ENCODE results near the gene LTB4R2. TPM values are rescaled to one million over a fixed set of nuclear protein-coding genes. Genes with fewer than 3 reads are reported as not detected.
A peak's percentile ranks its signal among the peaks of the same experiment; 100 is the strongest.

The LTB4R2 gene, protein sequence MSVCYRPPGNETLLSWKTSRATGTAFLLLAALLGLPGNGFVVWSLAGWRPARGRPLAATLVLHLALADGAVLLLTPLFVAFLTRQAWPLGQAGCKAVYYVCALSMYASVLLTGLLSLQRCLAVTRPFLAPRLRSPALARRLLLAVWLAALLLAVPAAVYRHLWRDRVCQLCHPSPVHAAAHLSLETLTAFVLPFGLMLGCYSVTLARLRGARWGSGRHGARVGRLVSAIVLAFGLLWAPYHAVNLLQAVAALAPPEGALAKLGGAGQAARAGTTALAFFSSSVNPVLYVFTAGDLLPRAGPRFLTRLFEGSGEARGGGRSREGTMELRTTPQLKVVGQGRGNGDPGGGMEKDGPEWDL
- total RNA-seq: 2.1 and 3.2 TPM in 2 replicates

DNA sequence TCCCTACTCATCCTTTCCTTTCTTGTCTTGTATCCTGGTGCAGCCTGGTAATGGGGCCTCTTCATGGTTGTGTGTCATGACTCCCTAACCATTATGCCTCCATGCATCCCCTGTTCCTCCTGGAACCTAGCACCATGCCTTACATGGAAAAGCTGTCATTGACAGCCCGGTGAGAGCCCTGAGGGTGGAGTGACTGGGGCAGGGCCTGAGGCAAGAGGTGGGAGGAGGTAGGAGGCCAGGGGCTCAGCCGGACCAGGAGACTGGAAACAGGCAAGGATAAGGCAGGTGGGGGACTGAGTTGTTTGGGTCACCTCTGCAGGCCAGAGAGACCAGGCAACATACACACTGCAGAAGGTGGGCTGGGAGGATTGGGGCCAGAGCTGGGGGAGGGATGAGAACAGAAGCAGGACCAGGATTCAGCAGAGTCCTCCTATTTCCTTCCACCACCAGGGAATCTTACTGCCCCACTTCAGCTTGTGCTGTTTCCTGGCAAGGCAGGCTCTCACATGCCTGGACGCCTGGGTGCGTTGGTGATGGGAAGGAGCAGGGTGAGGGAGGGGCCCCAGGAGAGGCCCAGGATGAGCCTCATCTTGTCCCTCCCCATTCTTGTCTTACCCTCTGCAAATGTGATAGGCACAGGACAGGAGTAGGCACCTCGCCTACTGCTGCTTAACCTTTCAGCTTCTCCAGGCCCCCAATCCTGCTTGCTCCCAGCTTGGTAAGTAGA lies at the start of gene LTB4R2:
LTB4R2 (plus strand) TSS at position 603 of the 727 bp plus-strand sequence. CDS start 525 bp downstream, outside the sequence.
- DNase-seq (ENCODE audit: low read depth in 2 of 2): no peak

DNA sequence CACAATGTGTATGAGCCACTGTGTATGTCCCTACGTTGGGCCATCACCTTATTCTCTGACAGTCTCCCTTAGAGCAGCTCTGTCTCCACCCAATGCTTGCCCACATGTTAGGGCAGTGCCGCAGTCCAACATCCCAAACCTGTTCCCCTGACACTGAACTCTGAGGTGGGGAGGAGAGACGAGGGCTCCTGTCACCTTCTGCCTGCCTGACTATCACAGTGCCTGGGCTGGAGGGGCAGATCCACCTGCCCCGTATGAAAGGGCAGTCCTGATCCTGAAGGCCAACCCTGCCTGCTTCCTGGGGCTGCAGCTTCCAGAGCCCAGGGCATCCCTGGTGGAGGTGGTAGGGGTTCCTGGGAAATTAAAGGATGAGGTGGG lies 49.2 kb upstream of the LTB4R2 start:
- DNase-seq (ENCODE audit: low read depth in 2 of 2): no peak

DNA sequence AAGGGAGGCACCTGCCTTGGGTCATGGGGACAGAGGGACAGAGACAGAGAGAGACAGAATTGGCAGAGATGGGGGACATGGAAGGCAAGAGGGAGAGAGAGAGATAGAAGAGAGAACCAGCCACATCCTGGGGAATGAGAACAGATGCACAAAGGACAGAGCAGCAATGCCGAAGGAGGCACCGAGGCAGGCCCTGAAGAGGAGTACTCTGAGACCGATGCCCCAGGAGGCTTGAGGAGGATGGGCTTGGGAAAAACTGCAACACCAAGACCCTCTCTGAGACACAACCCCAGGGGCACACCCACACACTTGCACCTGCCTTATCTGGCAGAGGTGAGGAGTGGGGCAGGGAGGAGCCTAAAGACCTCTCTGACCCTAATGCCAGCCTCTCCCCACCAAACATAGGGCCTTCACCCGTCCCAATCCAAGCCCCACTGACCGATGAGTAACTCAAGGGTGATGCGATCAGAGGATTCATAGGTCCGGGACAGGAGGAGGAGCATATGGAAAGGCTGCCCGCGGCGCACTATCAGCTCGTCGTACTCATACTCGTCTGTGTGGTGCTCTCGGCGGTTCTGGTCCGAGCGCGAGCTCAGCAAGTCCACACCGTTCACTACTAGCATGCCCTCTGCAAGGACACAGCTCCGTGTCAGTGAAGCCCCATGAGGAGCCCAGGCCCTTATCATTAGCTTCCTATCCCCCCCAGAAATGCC lies 48.5 kb upstream of the LTB4R2 start:
- no peak for DNase-seq (ENCODE audit: low read depth in 2 of 2)

DNA sequence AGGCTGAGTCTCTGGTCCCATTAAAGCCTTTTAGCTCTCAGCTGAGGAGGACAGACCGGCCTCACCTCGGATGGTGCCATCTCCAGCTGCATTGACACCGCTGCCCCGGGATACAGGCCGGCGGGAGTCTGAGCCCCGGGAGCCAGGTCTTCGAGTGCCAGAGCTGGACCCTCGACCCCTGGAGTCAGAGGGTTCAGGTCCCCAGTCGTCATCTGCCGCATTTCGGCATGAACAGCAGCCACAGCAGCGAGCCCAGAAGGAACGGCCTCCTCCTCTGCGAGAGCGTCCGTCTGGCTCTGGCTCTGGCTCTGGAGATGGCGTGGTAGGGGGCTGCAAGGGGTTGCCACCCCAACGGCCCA lies 48.0 kb upstream of the LTB4R2 start:
- DNase-seq (ENCODE audit: low read depth in 2 of 2): no peak

DNA sequence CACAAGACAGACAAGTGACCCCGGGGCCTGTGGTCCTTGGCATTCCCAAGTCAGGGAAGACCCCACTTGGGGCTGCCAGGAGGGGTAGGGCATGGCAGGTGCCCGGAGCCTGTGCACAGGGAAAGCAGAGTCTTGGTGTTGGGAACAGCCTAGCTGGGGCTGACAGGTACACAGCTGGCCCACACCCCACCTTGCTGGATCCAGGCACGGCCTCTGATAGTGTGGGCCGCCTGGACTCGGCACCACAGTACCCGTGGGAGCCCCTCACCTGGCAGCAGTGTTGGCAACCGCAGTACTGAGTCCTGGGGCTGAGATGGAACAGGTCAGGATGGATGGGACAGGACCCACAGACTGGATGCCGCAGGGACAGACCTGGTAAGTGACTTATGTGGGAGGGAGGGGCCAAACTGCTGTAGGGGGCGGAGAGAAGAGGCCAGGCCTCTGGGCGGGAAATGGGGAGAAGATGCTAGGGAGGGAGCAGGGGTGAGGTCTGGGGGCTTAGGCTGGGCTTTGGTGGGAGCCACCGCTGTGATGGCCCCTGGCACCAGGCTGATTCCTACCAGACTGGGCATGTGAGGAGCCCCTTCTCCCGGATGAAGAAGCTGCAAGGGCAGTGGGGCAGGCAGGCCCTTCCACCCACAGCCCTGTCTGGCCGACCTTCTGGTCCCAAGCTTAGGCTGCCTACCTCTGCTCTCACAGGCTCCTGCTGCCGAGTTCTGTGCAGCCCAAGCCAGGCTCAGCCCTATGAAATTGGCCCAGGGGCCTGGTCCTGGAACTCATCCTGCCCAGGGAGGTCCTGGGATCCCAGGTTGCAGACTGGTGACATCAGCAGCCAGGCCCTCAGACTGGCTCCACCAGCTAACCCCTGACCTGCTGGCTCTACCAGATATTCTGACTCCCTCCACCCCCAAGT lies 46.9 kb upstream of the LTB4R2 start, which contains the start of gene TGM1:
TGM1 (minus strand) TSS at position 357 of the 913 bp plus-strand sequence. CDS start 825 bp downstream, outside the sequence.
- no peak for DNase-seq (ENCODE audit: low read depth in 2 of 2)

DNA sequence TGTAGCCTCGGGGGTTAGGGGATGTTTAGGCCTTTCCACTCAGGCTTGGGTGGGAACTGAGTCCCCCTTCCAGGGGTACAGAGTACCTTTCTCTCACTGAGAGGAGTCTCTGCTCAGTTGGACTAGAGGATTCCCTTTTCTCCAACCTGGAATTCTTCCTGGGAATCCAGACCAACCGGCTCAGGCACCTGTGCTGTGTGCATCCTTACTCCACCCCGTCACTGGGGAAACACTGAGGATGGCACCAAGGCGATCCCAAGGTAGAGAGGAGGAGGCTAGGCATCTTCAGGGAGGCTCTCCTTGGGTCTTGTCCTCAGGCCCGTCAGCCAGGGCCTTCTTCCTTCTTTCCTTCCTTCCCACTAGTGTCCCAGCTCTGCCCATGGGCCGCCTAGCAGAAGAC lies 46.1 kb upstream of the LTB4R2 start:
- DNase-seq (ENCODE audit: low read depth in 2 of 2): no peak

DNA sequence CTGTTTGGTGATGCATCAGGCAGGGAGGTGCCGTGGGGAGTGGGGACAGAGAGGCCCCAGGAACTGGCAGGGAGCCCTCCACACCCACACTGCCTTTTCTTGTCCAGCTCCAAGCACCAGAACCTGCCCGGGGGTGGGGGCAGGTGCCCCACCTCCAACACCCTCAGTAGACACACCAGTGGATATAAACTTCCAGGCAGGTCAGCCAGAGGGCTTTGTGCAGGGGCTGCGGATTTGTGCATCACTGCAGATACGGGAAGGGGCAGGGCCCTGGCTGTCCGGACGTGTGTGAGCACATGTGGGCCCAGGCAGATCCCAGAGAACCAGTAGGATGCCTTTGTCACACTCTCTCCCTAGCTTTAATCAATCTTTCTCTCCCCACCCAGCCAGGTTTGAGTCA lies 45.6 kb upstream of the LTB4R2 start:
- no peak for DNase-seq (ENCODE audit: low read depth in 2 of 2)

DNA sequence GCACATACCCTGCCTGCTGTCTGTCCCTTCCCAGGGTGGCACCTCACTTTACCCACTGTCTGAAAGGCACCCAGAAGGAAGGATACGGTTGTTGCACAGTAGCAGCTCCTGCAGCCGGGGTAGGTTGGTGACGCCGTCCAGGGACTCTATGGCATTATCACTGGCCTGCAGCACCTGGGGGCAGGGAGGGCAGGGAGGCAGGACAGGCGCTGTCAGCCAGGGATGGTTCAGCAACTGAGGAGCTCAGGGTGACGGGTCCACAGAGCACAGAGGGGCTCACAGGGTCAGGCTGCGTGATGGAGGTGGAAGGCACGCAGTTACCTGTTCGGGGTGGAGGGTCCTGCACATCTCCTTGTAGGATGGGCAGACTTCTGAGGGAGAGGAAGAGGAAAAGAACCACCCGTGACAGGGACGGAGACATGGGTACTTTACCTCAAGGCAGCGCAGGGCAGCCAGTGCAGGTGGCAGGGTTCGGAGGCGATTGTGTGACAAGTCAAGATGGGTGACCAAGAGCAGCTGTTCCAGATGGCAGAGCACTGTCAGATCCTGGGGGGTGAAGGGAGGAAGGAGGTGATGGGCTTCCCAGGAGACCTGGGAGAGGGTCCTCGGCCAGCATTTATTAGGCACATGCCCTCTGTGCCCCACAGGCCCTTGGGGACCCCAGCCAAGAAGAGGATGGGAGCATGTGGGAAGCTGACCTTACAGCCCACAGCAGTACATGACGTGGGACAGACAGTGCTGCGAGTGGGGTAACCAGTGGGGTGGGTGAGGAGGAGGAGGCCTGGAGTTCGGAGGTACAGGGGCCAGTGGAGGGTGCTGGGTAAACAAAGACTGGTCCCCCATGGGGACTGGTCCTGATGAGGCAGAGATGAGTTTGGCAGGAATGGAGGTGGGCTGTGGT lies 43.3 kb upstream of the LTB4R2 start:
- no peak for DNase-seq (ENCODE audit: low read depth in 2 of 2)

DNA sequence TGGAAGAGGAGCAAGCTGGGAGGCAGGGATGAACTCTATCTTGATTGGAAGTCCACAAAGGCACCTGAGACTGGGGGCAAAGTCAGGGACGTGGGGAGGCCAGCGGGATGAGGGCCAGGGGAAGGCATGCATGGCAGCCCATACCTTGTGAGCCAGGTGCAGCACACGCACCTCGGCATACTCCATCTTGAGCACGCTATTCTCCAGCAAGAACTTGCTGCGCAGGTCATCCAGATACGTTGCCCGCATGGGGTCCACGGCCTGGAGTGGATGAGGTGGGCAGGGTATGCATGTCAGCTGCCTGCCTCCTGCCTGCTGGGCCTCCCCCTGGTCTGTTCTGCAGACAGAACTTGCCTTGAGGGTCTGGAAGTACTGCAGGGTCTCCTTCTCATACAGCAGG lies 42.4 kb upstream of the LTB4R2 start:
- DNase-seq (ENCODE audit: low read depth in 2 of 2): no peak

DNA sequence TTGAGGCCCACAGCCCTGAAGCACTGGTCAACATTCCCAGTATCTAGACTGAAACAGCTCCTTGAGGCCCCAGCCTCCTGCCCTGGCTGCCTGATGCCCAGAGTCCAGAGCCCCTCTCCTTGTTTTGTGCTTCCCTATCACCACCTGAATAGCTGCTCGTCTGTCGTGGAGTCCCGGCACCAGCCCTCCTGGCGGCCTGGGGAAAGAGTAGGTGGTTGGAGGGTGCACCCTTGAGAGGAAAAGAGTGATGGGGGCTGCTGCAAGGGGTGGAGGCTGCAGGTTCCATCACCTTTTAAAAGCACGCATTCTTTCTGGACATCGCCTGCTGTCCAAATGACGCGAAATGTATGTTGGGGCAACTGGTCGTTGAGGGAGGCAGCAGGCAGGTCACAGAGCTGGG lies 41.7 kb upstream of the LTB4R2 start:
- DNase-seq (ENCODE audit: low read depth in 2 of 2): no peak

DNA sequence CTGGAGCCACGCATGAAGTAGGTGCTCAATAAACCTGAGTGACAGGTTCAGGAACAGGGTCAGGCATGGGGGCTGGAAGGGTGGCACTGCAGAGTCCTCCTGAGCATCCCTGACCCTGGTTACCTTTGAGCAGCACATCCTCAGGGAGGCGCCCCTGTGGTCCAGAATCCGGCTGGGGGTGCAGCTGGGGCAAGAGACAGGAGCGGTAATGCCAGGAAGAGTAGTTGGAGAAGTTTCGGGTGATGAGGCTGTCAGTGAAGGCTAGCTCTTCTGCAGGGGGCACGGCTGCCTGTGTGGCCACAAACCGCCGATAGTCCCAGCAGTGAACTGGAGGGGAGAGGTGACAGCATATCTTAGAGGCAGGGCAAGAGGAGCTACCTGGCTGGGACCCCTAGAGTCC lies 40.6 kb upstream of the LTB4R2 start:
- no peak for DNase-seq (ENCODE audit: low read depth in 2 of 2)

DNA sequence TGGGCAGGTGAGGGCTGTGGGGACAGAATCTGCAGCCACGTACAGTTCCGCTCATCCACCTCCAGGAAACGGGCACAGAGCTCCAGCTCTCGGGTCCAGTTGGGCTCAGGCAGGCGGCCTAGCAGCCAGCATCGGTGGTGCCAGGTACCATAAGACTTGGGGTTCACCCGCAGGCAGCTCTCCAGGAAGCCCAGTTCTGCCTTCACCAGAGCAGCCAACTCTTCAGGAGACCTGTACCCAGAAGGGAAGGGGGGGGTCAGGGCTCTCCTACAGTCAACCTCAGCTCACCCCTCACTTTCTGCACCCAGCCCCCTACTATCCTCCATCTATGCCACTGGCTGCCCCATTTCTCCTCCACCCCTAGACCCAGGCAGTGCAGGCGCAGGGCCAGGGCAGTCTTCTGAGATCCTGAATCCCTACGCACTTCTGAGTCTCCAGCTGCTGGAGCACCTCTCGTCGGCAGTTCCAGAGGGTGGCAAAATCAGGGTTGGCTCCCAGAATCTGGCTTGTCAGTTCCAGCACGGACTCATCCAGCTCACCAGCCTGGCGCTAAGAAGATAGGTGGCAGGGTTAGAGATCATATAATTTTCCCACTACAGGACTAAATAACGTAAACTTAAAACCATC lies 39.9 kb upstream of the LTB4R2 start:
- DNase-seq (ENCODE audit: low read depth in 2 of 2): no peak

DNA sequence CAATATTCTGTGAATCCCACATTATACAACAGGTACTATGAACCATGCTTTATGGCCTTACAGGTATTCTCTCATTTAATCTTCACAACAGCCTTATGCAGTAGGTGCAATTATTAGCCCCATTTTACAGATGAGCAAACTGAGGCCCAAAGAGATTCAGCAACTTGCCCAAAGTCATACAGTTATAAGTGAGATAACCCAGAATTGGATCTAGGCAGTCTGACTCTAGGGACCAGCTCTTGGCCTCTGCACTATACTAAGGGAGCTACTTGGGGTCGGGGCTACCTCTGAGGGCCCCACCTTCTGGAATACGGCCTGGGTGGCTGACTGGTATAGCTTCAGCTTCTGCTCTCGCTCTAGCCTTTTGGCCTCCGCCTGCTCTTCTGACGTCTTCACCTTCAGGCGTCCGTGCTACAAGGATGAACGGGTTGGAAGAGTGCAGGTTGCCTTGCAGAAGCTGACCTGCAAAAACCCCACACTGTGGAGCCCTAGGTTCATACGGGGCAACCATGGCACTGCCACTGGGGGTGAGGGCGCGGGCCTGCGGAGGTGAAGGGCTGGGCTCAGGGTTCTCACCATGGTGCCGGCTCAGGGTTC lies 39.3 kb upstream of the LTB4R2 start:
- DNase-seq (ENCODE audit: low read depth in 2 of 2): no peak

DNA sequence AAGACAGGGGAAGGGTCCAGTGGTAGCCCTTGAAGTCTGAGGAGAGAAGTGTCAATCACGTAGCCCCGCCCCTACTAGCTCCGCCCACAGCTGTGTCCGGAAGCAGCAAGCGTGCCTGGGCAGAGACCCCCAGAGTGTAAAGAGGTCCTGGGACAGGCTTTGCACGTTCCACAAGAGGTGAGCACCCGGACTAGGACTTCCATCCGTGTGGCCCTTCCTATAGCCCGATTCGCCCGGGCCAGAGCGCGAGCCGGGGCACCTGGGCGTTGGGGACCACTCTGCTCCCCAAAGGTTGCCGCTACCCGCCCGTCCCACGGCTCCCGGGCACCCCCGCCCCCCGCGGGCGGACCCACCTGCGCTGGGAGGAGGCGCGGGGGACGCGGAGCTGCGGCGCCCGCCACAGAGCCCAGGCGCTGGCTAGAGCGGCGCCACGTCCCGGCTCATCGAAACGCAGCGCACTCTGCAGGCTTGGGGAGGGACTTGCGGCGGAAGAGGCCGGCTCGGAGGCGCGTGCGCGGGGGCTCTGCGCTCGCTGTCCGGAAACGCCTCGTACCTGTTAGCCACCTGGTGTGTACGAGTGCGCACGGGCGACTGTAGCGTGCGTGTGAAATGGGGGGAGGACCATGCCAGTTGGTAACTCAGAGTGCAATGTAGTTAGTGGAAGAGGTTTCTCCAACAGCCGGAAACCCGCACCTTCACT lies 38.7 kb upstream of the LTB4R2 start, which contains the start of gene RABGGTA:
RABGGTA (minus strand) TSS at position 464 of the 700 bp plus-strand sequence. CDS start 482 bp downstream, outside the sequence.
- peak; percentile 78 to 90 for DNase-seq (ENCODE audit: low read depth in 2 of 2)

DNA sequence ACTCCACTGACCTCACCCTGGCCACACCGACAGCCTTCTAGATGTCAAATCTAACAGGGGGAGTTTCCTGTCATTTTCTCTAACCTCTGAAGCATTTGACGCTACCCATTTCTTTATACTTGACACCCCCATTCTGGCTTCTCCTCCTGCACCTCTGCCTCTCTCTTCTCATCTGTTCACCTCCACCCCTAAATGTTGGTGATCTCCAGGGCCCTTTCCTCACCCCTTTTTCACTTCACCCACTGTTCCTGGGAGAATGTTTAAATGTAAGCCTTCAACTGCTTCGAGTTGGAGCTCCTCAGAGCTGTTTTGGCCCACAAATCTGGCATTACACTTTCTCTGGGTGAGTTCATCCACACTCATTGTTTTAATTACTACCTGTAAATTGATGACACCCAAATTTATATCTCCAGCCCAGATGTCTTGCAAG lies 38.1 kb upstream of the LTB4R2 start:
- DNase-seq (ENCODE audit: low read depth in 2 of 2): no peak

DNA sequence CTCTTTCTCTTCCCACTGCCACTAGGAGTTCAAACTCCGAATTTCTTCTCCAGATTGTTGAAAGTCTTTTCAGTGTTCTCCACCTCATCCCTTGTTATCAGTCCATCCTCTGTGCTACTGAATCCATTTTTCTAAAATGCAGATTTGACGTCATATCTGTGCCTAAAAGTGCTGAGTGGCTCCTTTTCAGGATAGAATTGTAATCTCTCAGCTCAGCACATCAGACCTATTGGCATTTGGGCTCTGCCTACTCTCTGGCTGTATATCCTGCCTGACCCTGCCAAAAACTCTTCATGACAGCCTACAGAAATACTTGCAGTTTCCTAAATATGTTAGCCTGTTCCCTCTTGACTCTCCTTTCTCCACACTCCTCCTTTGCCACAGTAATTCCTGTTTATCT lies 37.5 kb upstream of the LTB4R2 start:
- DNase-seq (ENCODE audit: low read depth in 2 of 2): no peak

DNA sequence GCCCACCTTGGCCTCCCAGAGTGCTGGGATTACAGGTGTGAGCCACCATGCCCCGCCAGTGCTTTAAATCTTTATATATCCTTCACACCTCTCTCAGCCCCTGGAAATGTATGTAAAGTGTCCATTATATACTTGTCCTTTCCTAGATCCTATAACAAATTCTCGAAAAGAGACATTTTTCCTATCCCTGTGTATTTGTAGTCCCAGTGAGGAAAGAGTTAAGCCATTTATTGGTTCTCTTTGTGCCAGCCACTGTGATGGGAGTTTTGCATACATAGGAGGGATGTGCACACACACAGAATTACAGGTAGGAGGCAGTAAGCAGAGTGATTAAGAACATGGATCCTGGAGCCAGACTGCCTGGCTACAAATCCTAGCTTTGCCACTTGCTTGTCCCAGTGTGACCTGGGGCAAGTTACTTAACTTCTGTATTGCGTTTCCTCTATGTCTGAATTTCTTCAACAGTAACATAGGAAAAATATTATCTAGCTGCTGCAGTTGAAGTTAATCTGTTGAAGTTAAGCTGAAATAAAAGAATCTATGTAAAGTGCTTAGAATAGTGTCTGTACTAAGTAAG lies 36.4 kb upstream of the LTB4R2 start:
- no peak for DNase-seq (ENCODE audit: low read depth in 2 of 2)

DNA sequence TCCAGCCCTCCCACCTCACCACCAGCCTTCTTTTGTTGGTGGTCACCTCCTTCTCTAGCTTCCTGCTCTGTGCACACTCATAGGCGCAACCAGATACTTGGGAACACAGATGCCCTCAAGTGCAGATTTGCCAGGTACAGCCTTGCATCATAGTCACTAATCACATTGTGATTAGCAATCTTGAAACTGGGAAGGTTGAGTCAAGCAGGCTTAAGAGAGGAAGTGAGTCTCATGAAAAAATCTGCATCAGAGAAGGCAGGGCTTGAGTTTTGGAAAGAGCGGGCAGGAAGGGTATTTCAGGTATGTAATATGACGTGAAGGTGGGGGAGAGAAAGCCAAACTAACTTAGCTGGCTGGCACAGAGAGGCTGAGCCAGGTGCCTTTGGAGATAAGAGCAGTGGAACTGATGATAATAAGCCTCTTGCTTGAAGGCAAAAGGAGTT lies 35.8 kb upstream of the LTB4R2 start:
- DNase-seq (ENCODE audit: low read depth in 2 of 2): no peak
